HepG2 (cell line): ENCODE measurements around the gene DENND4B. TPM values are rescaled to one million over a fixed set of nuclear protein-coding genes. Genes with fewer than 3 reads are reported as not detected.

ENCODE experiments used
- ATAC-seq: fragments of 200-7000 bp; cut with Tn5 transposase; 3 replicates; pipeline ENCODE4 v1.9.1; 2020; ENCODE audit warnings: mild to moderate bottlenecking, moderate library complexity
- BruUV-seq: library from RNA; stranded (reverse); fragments of 400-500 nt; replicated peaks from 2 replicates; lab custom pipeline; 2021; lab: Mats Ljungman, UMichigan
- CTCF ChIA-PET: fragments of 300-600 bp; formaldehyde crosslinking; extraction: SDS; loops from one replicate; lab custom pipeline; 2021; ENCODE audit warnings: low total read pairs, inconsistent platforms, low intra/inter-chr PET ratio; lab: Yijun Ruan, JAX
- POLR2A ChIA-PET: fragments of 350-600 bp; sonication (Branson Sonifier 250); formaldehyde crosslinking; loops from one replicate; lab custom pipeline; 2020; ENCODE audit warnings: antibody characterized with exemption, inconsistent platforms; lab: Yijun Ruan, JAX
- DNase-seq: peaks from one replicate; pipeline ENCODE4 v3.0.0-alpha.2; 2015; ENCODE audit warnings: low spot score
- FAIRE-seq: peaks from 3 replicates; lab custom pipeline; 2011; peaks lifted over from hg19 to GRCh38; lab: Jason Lieb, UNC
- H2AFZ ChIP-seq: one replicate; pipeline ENCODE4 v1.6.1; 2011; ENCODE audit warnings: low read length, inconsistent platforms
- H3K27ac ChIP-seq: fragments of 300-600 bp; 3 replicates; pipeline ENCODE4 v1.8.0; 2011; ENCODE audit warnings: mixed run types, mild to moderate bottlenecking, mixed read lengths, low read length, inconsistent platforms; ENCODE audit not compliant: insufficient read depth; ENCODE audit errors: extremely low read length
- H3K27me3 ChIP-seq, 2 experiments: fragments of 200-600 bp in 1 of 2; 2 replicates in 1 of 2; 3 replicates in 1 of 2; pipeline versions ENCODE4 v1.6.0 to v1.8.0; 2011; ENCODE audit warnings: low read length in 2 of 2, mild to moderate bottlenecking in 2 of 2, moderate library complexity in 2 of 2, inconsistent platforms in 1 of 2; ENCODE audit not compliant: insufficient read depth in 2 of 2, control insufficient read depth in 1 of 2
- H3K36me3 ChIP-seq, 2 experiments: fragments of 200-600 bp in 1 of 2; replicated peaks in 1 of 2; 2 replicates in 1 of 2; 3 replicates in 1 of 2; pipeline versions ENCODE4 v1.5.1 to v1.8.0; 2011; ENCODE audit warnings: low read length in 2 of 2, inconsistent platforms in 1 of 2; ENCODE audit not compliant: insufficient read depth in 2 of 2, control insufficient read depth in 1 of 2
- H3K4me1 ChIP-seq: 2 replicates; pipeline ENCODE4 v1.5.1; 2012; ENCODE audit warnings: low read length, inconsistent platforms; ENCODE audit not compliant: insufficient read depth
- H3K4me2 ChIP-seq: 2 replicates; pipeline ENCODE4 v1.6.0; 2011; ENCODE audit warnings: low read depth, low read length, inconsistent platforms
- H3K4me3 ChIP-seq, 3 experiments: fragments of 200-600 bp in 1 of 3; sonication (generic), shearing (Covaris generic) in 1 of 3; replicated peaks in 1 of 3; 2 replicates each; pipeline ENCODE4 v1.5.1; 2011 to 2016; ENCODE audit warnings: low read length in 3 of 3, inconsistent platforms in 2 of 3, low read depth in 2 of 3, mild to moderate bottlenecking in 2 of 3, control low read depth in 1 of 3, mixed read lengths in 1 of 3; ENCODE audit not compliant: insufficient read depth in 1 of 3
- H3K79me2 ChIP-seq: one replicate; pipeline ENCODE4 v1.6.1; 2011; ENCODE audit warnings: low read length, inconsistent platforms; ENCODE audit not compliant: insufficient read depth
- H3K9ac ChIP-seq: 2 replicates; pipeline ENCODE4 v1.6.0; 2011; ENCODE audit warnings: mild to moderate bottlenecking, low read depth, low read length, inconsistent platforms; ENCODE audit not compliant: insufficient read depth
- H3K9me3 ChIP-seq: 2 replicates; pipeline ENCODE4 v1.5.1; 2012; ENCODE audit warnings: mild to moderate bottlenecking, low read length
- H4K20me1 ChIP-seq: 2 replicates; pipeline ENCODE4 v1.6.0; 2011; ENCODE audit warnings: inconsistent platforms, mild to moderate bottlenecking, low read length, moderate library complexity; ENCODE audit not compliant: insufficient read depth
- ATAD3A ChIP-seq: sonication (generic); formaldehyde crosslinking; IDR thresholded peaks from 2 replicates; pipeline ENCODE4 v1.4.0; 2020; ENCODE audit warnings: missing genetic modification reagents
- HNRNPK ChIP-seq: fragments of 200-400 bp; formaldehyde crosslinking; IDR thresholded peaks from 2 replicates; pipeline ENCODE4 v1.6.1; 2018; ENCODE audit warnings: low read length, low read depth, moderate library complexity, mild to moderate bottlenecking; ENCODE audit not compliant: poor library complexity, severe bottlenecking
- IRX3 ChIP-seq: sonication (generic); formaldehyde crosslinking; IDR thresholded peaks from 2 replicates; pipeline ENCODE4 v1.8.1; 2023; ENCODE audit warnings: mild to moderate bottlenecking, low read depth, missing genetic modification reagents, borderline replicate concordance
- NR3C1 ChIP-seq: sonication (generic); formaldehyde crosslinking; IDR thresholded peaks from 2 replicates; pipeline ENCODE4 v1.4.0; 2020; ENCODE audit warnings: missing genetic modification reagents
- PHB2 ChIP-seq: fragments of 450-650 bp; IDR thresholded peaks from 2 replicates; pipeline ENCODE4 v1.6.1; 2018; ENCODE audit not compliant: partially characterized antibody
- PHF5A ChIP-seq: IDR thresholded peaks from one replicate; pipeline ENCODE4 v1.6.1; 2018; ENCODE audit warnings: low read depth, missing genetic modification reagents; ENCODE audit not compliant: unreplicated experiment
- RFX1 ChIP-seq: fragments of 450-650 bp; IDR thresholded peaks from 2 replicates; pipeline ENCODE4 v1.6.1; 2017
- ZNF337 ChIP-seq: sonication (generic); formaldehyde crosslinking; IDR thresholded peaks from 2 replicates; pipeline ENCODE4 v1.5.1; 2020; ENCODE audit warnings: missing genetic modification reagents, low read depth, mild to moderate bottlenecking, borderline replicate concordance
- ZNF441 ChIP-seq: sonication (generic); formaldehyde crosslinking; IDR thresholded peaks from 2 replicates; pipeline ENCODE4 v1.7.0; 2021; ENCODE audit warnings: missing genetic modification reagents, borderline replicate concordance
- ZNF496 ChIP-seq: sonication (generic); formaldehyde crosslinking; IDR thresholded peaks from 2 replicates; pipeline ENCODE4 v1.8.1; 2023; ENCODE audit warnings: mild to moderate bottlenecking, moderate library complexity, missing genetic modification reagents; ENCODE audit not compliant: insufficient replicate concordance
- ZNF577 ChIP-seq: sonication (generic); formaldehyde crosslinking; IDR thresholded peaks from 2 replicates; pipeline ENCODE4 v1.4.0; 2020; ENCODE audit warnings: mild to moderate bottlenecking, low read depth, missing genetic modification reagents, borderline replicate concordance
- WGBS: methylation state at CpG from one replicate; pipeline ENCODE4 v1.1.6; 2017; ENCODE audit warnings: low lambda C conversion rate; 5-methylcytosine and 5-hydroxymethylcytosine counted together
- in situ Hi-C: cut with HindIII; loops from 2 replicates; pipeline ENCODE4 v1.10.0; 2017; ENCODE audit warnings: low pct_unique_long_range_greater_than_20kb; ENCODE audit not compliant: extremely low pct_ligation_motif_present
- intact Hi-C: fragments of 100-400 bp; cut with micrococcal nuclease; formaldehyde crosslinking; loops from one replicate; pipeline ENCODE4 v1.10.0; 2022; ENCODE audit not compliant: unreplicated experiment
- microRNA-seq: library from miRNA; unstranded; fragments of <30 nt; microRNA quantifications from one replicate; pipeline ENCODE4, GENCODE V29; 2020
- polyA plus RNA-seq, 8 experiments: library from polyadenylated mRNA; depleted of rRNA in 3 of 8; stranded (reverse) in 7 of 8; unstranded in 1 of 8; fragments of >200 nt; fragmentation: Illumina TruSeq in 4 of 8; extraction: Trizol in 4 of 8; gene quantifications; 2 replicates each; pipeline versions ENCODE4 v1.2.1 to v1.2.3, GENCODE V29; 2011 to 2016; ENCODE audit warnings: low read depth in 4 of 8, missing spikeins in 1 of 8, mixed read lengths in 1 of 8; ENCODE audit not compliant: insufficient read depth in 1 of 8
- small RNA-seq, 3 experiments: library from RNA; depleted of rRNA; stranded (forward); fragments of <200 nt; gene quantifications; one replicate each; pipeline ENCODE3, GENCODE V24; 2012; ENCODE audit warnings: low read depth in 2 of 3, low replicate concordance in 1 of 3; ENCODE audit not compliant: insufficient read length in 3 of 3, insufficient read depth in 2 of 3
- total RNA-seq, 5 experiments: library from RNA; depleted of rRNA; stranded (reverse); fragments of >200 nt; fragmentation: Illumina TruSeq; extraction: Trizol; gene quantifications; 2 replicates each; pipeline ENCODE4 v1.2.3, GENCODE V29; 2016; ENCODE audit warnings: low read depth in 1 of 5

Gene DENND4B
- total and polyA plus RNA-seq, 2 of the 13 experiments (the other 11 are each of a cell fraction or from before 2014, with no cell fraction given) = 15.1 to 20.3 TPM

DNA sequence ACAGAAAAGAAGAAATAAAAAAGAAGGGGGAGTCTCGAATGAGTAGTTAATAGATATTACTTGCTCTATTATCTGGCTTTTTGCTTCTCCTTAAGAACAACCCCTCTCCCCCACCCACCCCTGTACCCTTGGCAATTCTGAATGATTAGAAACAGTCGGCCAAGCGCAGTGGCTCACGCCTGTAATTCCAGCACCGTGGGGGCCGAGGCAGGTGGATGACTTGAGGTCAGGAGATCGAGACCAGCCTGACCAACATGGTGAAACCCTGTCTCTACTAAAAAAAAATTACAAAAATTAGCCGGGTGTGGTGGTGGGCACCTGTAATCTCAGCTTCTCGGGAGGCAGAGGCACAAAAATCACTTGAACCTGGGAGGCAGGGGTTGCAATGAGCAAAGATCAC is 66.5 kb downstream of the DENND4B start:
- no peaks in the 10 kb centered on the region for H3K9me3 ChIP-seq
- in situ Hi-C loops (no loop called here), intact Hi-C loops (no loop called here)
- no peak overlapping the region for H3K4me3 ChIP-seq
- no peaks in the 10 kb centered on the region for H3K27me3 ChIP-seq
- no peak for DNase-seq
- H2AFZ ChIP-seq = no peak overlapping the region
- no peaks in the 10 kb centered on the region; a peak in 1 of 5 replicates for H3K36me3 ChIP-seq
- no peak for FAIRE-seq
- peaks cover 50% of the 10 kb centered on the region for H3K79me2 ChIP-seq
- H4K20me1 ChIP-seq = peaks cover 8% of the 10 kb centered on the region; the same call in 1 of the 2 replicates
- BruUV-seq = no TSS peak
- ChIA-PET CTCF (no interaction called here), POLR2A (no interaction called here)
- no peak overlapping the region for H3K27ac ChIP-seq
- peaks cover 28% of the 10 kb centered on the region for H3K4me1 ChIP-seq
- no peak overlapping the region for H3K4me2 ChIP-seq
- no peak for ATAC-seq
- no peak overlapping the region for H3K9ac ChIP-seq
- TF ChIP-seq PHF5A = no peak
- TF ChIP-seq ZNF496 (CRISPR knock-in tag) = no peak
- TF ChIP-seq IRX3 (CRISPR knock-in tag) = no peak
- no peak for TF ChIP-seq ZNF577 (CRISPR knock-in tag)
- TF ChIP-seq RFX1 = no peak
- no peak for TF ChIP-seq HNRNPK
- no peak for TF ChIP-seq ATAD3A
- no peak for TF ChIP-seq NR3C1 (CRISPR knock-in tag)
- no peak for TF ChIP-seq ZNF441 (CRISPR knock-in tag)
- TF ChIP-seq ZNF337 (CRISPR knock-in tag) = no peak
- no peak for TF ChIP-seq PHB2
- TF ChIP-seq, all 625 proteins: peak for 0
- 98% methylated on average over 9 of the region's 9 CpGs for WGBS

Small RNAs within 50 kb of the gene (microRNA-seq; reads per million reads assigned to microRNA genes)
- gene MIR6737 = not detected

Small RNAs within 50 kb of the gene (small RNA-seq; reads per million reads assigned to genes)
- gene AL831737.1 (0 reads per million in 3 experiments), gene MIR6737 (0 reads per million in 3 experiments)

Other genes starting within 250 kb of the DENND4B start
- 14.7 and 17.2 TPM in 2 replicates for gene INTS3, start 218.7 kb downstream of the DENND4B start, total RNA-seq (2016; rRNA removed; fragmentation: Illumina TruSeq; extraction: Trizol)
- gene INTS3, start 218.7 kb downstream of the DENND4B start, polyA plus RNA-seq (2011; rRNA removed) = 27.2 and 28.2 TPM in 2 replicates
- gene SLC27A3, start 171.3 kb downstream of the DENND4B start, total RNA-seq (2016; rRNA removed; fragmentation: Illumina TruSeq; extraction: Trizol) = 1.3 and 4.3 TPM in 2 replicates
- gene SLC27A3, start 171.3 kb downstream of the DENND4B start, polyA plus RNA-seq (2011; rRNA removed) = 5.2 and 10.3 TPM in 2 replicates
- gene GATAD2B, start 23.7 kb downstream of the DENND4B start, total RNA-seq (2016; rRNA removed; fragmentation: Illumina TruSeq; extraction: Trizol) = 3.2 and 5.3 TPM in 2 replicates
- gene GATAD2B, start 23.7 kb downstream of the DENND4B start, polyA plus RNA-seq (2011; rRNA removed) = 5.1 and 5.2 TPM in 2 replicates
- 4.0 and 6.1 TPM in 2 replicates for gene CRTC2, start 11.9 kb upstream of the DENND4B start, total RNA-seq (2016; rRNA removed; fragmentation: Illumina TruSeq; extraction: Trizol)
- gene CRTC2, start 11.9 kb upstream of the DENND4B start, polyA plus RNA-seq (2011; rRNA removed) = 24.2 and 26.7 TPM in 2 replicates
- gene SLC39A1, start 16.8 kb upstream of the DENND4B start, total RNA-seq (2016; rRNA removed; fragmentation: Illumina TruSeq; extraction: Trizol) = 47.5 and 78.4 TPM in 2 replicates
- 71.2 and 80.5 TPM in 2 replicates for gene SLC39A1, start 16.8 kb upstream of the DENND4B start, polyA plus RNA-seq (2011; rRNA removed)
- 7.8 and 9.9 TPM in 2 replicates for gene CREB3L4, start 21.2 kb upstream of the DENND4B start, total RNA-seq (2016; rRNA removed; fragmentation: Illumina TruSeq; extraction: Trizol)
- 17.4 and 18.7 TPM in 2 replicates for gene CREB3L4, start 21.2 kb upstream of the DENND4B start, polyA plus RNA-seq (2011; rRNA removed)
- 66.8 and 99.2 TPM in 2 replicates for gene JTB, start 31.0 kb upstream of the DENND4B start, total RNA-seq (2016; rRNA removed; fragmentation: Illumina TruSeq; extraction: Trizol)
- 90.3 and 96.7 TPM in 2 replicates for gene JTB, start 31.0 kb upstream of the DENND4B start, polyA plus RNA-seq (2011; rRNA removed)
- gene RAB13, start 39.6 kb upstream of the DENND4B start, total RNA-seq (2016; rRNA removed; fragmentation: Illumina TruSeq; extraction: Trizol) = 24.7 and 28.7 TPM in 2 replicates
- gene RAB13, start 39.6 kb upstream of the DENND4B start, polyA plus RNA-seq (2011; rRNA removed) = 15.9 and 16.0 TPM in 2 replicates
- gene RPS27, start 44.0 kb upstream of the DENND4B start, total RNA-seq (2016; rRNA removed; fragmentation: Illumina TruSeq; extraction: Trizol) = 3,737 and 4,047 TPM in 2 replicates
- gene RPS27, start 44.0 kb upstream of the DENND4B start, polyA plus RNA-seq (2011; rRNA removed) = 9,964 and 10,356 TPM in 2 replicates
- not detected in 2 replicates for gene NUP210L, start 208.4 kb upstream of the DENND4B start, total RNA-seq (2016; rRNA removed; fragmentation: Illumina TruSeq; extraction: Trizol)
- not detected in 2 replicates for gene NUP210L, start 208.4 kb upstream of the DENND4B start, polyA plus RNA-seq (2011; rRNA removed)
- 307 and 481 TPM in 2 replicates for gene TPM3, start 245.4 kb upstream of the DENND4B start, total RNA-seq (2016; rRNA removed; fragmentation: Illumina TruSeq; extraction: Trizol)
- 131 and 160 TPM in 2 replicates for gene TPM3, start 245.4 kb upstream of the DENND4B start, polyA plus RNA-seq (2011; rRNA removed)